ENCODE measurements around the gene CYP24A1. TPM values are rescaled to one million over a fixed set of nuclear protein-coding genes. Genes with fewer than 3 reads are reported as not detected.

The CYP24A1 gene
- total RNA-seq, 2 experiments from 2014 or later, result 0.40 to 0.58 TPM

DNA sequence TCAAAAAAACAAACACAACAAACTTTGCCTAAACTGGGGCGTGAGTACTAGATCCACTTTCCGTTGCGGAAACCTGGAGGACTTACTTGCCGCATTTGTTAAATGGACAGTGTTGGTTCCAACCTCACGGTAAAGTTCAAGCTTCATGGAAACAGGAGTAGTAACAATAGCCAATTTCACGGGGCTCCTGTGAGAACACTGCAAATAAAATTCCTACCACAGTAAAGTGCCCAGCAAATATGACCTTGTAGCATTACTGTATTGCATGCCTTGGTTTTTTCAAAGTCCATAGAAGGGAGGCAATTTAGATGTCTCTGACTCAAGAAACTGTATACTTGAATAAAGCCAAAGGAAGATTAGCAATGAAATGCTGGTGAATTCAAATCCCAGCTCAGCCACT lies 3.6 kb upstream of the CYP24A1 start:
- Mint-ChIP-seq H3K4me1 (peaks cover 12% of the 10 kb centered on the region), H3K36me3 (no peaks in the 10 kb centered on the region), H3K27ac (no peak overlapping the region), H3K9me3 (no peaks in the 10 kb centered on the region), H3K4me3 (no peak overlapping the region), H3K27me3 (peaks cover 61% of the 10 kb centered on the region)
- DNase-seq (no peak), ATAC-seq (ENCODE audit: low read depth) (no peak)
- POLR2A ChIA-PET, result no interaction called here

DNA sequence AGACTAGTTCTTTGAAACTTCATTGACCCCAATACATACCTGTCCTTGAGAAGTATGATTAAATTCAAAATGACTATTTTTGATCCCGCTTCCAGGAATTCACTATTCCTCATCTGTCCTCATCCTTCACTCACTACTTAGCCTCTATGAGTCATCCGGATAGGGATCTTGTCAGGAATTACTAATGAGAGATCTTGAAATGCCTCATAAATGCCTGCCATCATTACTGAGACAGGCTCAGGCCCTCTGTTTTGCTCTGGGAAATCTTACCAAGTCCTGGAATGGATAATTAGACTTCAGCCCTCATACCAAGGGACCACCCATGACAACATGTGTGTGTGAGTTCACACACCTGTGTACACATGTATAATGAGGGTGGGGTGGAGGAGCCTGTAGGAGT lies 2.8 kb upstream of the CYP24A1 start:
- no peak overlapping the region for H3K4me3 Mint-ChIP-seq
- no peaks in the 10 kb centered on the region for H3K36me3 Mint-ChIP-seq
- POLR2A ChIA-PET, result no interaction called here
- H3K27ac Mint-ChIP-seq, result no peak overlapping the region
- DNase-seq, result no peak
- ATAC-seq (ENCODE audit: low read depth), result no peak
- no peaks in the 10 kb centered on the region for H3K9me3 Mint-ChIP-seq
- H3K27me3 Mint-ChIP-seq, result peaks cover 69% of the 10 kb centered on the region
- H3K4me1 Mint-ChIP-seq, result peaks cover 12% of the 10 kb centered on the region

DNA sequence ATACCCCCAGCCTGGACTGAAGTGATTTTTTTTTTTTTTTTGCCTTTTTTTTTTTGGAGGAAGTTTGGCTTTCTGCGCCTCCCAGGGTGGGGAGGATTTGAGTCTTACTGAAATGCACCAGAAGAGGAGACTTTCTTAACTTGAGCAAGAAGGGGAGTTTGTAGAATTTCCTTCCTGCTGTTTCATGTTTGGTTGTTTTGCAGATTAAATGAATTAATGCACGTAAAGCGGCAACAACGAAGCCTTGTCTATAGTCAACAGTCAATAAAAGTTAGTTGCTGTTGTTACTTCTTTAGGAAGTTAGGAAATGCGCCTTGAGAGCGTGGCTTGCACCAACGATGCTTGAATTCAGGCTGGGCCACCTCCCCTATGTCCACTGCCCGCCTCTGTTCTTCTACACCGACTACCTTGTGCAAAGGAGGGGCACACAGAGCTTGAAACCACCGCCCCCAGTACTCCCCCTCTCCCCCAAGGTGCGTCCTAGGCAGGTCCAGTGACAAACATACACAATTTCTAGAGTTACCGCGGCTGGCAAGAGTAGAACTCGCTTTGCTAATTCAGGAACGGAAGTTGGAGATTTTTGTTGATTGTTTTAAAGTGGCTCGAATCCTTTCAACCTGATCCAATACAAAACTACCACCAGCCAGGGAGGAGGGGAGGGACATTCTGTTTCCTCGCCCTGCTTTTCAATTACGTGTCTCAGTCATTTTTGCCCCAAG lies 830 bp upstream of the CYP24A1 start:
- Mint-ChIP-seq H3K4me3 (peak overlapping the region; percentile 55), H3K36me3 (no peaks in the 10 kb centered on the region), H3K9me3 (no peaks in the 10 kb centered on the region), H3K27me3 (peaks cover 78% of the 10 kb centered on the region), H3K27ac (no peak overlapping the region), H3K4me1 (peaks cover 12% of the 10 kb centered on the region)
- DNase-seq (no peak), ATAC-seq (ENCODE audit: low read depth) (no peak)
- POLR2A ChIA-PET, result no interaction called here

DNA sequence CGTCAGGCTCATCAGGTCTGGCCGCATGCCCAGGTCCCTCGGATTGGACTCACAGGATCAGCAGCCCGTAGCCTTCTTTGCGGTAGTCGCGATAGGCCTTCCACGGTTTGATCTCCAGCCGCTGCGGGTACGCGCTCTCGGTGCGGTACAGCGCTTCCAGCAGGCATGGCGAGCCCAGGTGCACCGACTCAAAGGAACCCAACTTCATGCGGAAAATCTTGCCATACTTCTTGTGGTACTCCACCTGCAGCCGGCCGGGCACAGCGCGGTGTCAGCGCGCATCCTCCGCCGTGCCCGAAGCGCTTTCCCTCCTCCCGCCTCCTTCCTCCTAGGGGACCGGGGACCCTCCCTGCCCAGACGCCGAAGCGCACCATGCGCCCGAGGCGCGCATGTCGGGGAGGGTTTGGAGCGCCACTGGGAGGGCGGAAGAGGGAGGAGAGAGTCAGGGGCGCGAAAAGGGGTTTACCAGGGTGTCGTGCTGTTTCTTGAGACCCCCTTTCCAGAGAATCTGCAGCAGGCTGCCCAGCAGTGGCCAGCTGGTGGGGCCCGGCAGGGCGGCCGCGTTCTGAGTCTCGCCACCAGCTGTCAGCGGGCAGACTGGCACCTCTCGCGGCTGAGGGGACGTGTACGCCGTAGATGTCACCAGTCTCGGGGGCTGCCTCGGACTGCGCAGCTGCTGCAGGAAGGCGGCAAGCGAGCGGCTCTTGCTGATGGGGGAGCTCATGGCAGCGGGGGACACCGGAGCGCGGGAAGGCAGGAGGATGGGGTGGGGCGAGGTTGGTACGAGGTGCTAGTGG lies 732 bp downstream of the CYP24A1 start:
- DNase-seq, result peak; percentile 36
- no peaks in the 10 kb centered on the region for H3K36me3 Mint-ChIP-seq
- H3K9me3 Mint-ChIP-seq, result no peaks in the 10 kb centered on the region
- H3K27me3 Mint-ChIP-seq, result peaks cover 87% of the 10 kb centered on the region
- POLR2A ChIA-PET, result no interaction called here
- no peak overlapping the region for H3K27ac Mint-ChIP-seq
- peaks cover 14% of the 10 kb centered on the region for H3K4me1 Mint-ChIP-seq
- peak overlapping the region; percentile 50 for H3K4me3 Mint-ChIP-seq
- no peak for ATAC-seq (ENCODE audit: low read depth)

DNA sequence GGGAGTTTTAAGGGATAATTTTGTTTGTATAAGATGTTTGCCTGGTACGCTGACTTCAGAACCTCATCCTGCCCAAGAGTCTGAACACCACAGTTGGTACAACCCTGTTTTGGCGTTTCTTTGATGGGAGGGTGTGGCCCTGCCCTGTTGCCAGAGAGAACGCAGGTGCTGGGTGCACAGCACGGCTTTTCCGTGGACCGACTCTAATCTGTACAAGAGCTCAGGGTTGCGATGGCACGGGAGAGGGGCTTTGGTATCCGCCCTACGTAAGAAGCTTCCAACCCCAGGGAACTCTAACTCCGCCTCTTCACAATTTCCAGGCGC lies 1.3 kb downstream of the CYP24A1 start:
- Mint-ChIP-seq H3K9me3 (no peaks in the 10 kb centered on the region), H3K27me3 (peaks cover 85% of the 10 kb centered on the region), H3K4me3 (no peak overlapping the region), H3K27ac (no peak overlapping the region), H3K36me3 (no peaks in the 10 kb centered on the region), H3K4me1 (peaks cover 14% of the 10 kb centered on the region)
- ATAC-seq (ENCODE audit: low read depth) (no peak), DNase-seq (no peak)
- POLR2A ChIA-PET, result no interaction called here

DNA sequence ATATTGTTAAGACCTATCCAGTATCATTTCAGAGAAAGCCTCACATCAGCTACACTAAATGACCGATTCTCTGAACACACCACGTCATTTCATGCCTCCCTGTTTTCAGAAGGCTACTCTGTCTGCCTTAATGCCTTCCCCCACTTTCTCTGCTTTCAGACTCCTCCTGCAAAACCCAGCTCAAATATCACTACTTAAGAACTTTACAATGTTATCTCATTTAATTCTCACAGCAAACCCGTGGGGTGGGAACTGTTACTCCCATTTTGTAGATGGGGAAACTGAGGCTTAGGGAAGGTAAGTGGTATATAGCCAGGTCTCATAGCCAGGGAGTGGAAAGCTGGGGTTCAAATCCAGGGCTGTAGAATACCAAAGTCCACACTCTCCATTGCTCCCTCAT lies 2.8 kb downstream of the CYP24A1 start:
- ATAC-seq (ENCODE audit: low read depth), result no peak
- no peaks in the 10 kb centered on the region for H3K9me3 Mint-ChIP-seq
- peaks cover 14% of the 10 kb centered on the region for H3K4me1 Mint-ChIP-seq
- no peaks in the 10 kb centered on the region for H3K36me3 Mint-ChIP-seq
- POLR2A ChIA-PET, result no interaction called here
- no peak overlapping the region for H3K4me3 Mint-ChIP-seq
- H3K27me3 Mint-ChIP-seq, result peaks cover 76% of the 10 kb centered on the region
- H3K27ac Mint-ChIP-seq, result no peak overlapping the region
- no peak for DNase-seq

DNA sequence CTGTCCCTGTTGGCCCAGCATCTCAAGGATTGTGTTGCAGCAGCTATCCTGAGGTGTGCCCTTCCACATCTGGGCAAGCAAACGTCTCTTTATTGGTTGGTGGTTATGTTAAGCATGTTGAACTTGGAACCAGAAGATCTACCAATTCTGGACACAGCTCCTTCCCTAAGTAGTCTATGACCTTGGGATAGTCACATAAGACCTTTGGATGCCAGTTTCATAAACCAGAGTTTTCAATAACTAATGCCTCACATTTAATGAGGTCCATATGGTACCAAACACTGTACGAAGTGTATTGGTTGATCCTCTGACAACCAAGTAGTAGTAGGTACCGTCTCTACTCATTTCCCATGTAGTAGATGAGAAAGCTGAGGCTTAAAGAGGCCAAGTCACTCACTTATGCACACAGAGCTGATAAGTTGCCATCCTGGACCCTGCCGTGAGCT lies 3.7 kb downstream of the CYP24A1 start:
- ATAC-seq (ENCODE audit: low read depth) (no peak), DNase-seq (no peak)
- H3K4me3 Mint-ChIP-seq, result no peak overlapping the region
- peaks cover 14% of the 10 kb centered on the region for H3K4me1 Mint-ChIP-seq
- POLR2A ChIA-PET, result no interaction called here
- no peak overlapping the region for H3K27ac Mint-ChIP-seq
- H3K27me3 Mint-ChIP-seq, result peaks cover 68% of the 10 kb centered on the region
- H3K36me3 Mint-ChIP-seq, result no peaks in the 10 kb centered on the region
- no peaks in the 10 kb centered on the region for H3K9me3 Mint-ChIP-seq

DNA sequence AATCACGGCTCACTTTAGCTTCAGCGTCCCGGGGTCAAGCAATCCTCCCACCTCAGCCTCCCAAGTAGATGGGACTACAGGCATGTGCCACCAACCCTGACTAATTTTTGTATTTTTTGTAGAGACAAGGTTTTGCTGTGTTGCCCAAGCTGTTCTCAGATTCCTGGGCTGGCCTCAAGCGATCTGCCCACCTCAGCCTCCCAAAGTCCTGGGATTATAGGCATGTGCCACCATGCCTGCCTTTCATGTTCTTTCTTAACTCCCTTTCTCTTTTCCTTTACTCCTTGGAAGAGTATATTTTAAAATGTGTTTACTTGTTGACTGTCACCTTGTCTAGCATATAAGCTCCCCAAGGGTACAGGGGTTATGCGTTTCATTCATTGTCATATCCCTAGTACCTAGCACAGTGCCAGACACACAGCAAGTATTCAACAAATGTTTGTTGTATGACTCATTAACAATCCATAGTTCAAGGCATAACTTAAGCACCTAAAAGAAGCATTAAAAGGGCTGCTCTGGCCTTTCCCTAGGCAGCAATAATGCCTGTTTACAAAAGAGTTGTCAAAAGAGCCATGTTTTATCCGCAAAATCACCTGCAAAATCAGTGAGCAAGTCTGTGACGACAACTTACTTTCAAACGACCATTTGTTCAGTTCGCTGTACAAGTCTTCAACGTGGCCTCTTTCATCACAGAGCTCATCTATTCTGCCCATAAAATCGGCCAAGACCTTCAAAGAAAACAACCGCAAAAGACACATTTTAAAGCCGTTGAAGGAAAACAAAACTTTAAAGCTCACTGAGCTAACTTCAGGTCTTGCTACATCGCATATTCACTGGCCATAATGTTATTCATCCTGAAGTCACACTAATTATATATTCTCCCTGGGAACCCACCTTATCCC lies 4.6 kb downstream of the CYP24A1 start:
- POLR2A ChIA-PET, result no interaction called here

DNA sequence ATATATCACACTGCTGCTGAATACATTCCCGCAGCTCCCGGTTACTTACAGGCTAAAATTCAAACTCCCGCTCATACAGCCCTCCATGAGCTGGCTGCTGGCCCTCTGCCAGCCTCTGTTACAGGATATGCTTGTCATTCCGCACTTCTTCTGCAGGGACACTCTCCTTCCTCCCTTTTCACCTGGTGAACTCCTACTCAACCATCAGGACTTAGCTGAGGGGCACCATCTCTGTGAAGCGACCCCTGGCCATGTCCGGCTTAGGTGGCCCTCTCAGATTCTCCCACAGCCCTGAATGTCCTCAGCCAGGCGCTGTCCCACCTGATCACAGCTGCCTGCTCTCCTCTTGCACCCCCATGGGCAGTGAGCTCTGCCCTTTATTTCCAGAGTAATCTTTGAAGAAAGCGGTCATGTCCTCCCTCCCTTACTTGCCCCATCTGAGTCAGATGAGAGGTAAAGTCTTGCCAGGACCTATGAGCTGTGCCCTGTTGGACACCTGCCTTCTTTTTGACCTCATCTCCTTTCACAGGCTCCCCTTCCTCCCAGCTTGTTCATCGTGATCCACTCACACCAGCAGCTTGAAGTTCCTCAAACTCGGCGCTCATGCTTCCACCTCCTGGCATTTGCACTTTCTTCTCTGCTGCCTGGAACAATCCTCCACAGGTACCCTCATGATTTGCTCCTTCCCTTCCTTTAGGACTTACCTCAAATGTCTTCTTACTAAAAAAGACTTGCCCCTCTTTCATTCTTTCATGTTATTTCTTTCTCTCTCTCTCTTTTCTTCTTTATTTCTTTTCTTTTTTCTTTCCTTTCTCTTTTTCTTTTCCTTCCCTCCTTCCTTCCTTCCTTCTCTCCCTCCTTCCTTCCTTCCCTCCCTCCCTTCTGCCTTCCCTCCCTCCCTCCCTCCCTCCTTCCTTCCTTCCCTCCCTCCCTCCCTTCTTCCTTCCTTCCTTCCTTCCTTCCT lies 5.6 kb downstream of the CYP24A1 start:
- POLR2A ChIA-PET, result no interaction called here
- no peak for DNase-seq
- peaks cover 52% of the 10 kb centered on the region for H3K27me3 Mint-ChIP-seq

More for the DNA sequence above, 4.6 kb downstream of the CYP24A1 start:
- ATAC-seq (ENCODE audit: low read depth) (no peak), DNase-seq (no peak)
- Mint-ChIP-seq H3K4me1 (peaks cover 8% of the 10 kb centered on the region), H3K9me3 (no peaks in the 10 kb centered on the region), H3K36me3 (no peaks in the 10 kb centered on the region), H3K27me3 (peaks cover 60% of the 10 kb centered on the region), H3K27ac (no peak overlapping the region), H3K4me3 (no peak overlapping the region)

DNA sequence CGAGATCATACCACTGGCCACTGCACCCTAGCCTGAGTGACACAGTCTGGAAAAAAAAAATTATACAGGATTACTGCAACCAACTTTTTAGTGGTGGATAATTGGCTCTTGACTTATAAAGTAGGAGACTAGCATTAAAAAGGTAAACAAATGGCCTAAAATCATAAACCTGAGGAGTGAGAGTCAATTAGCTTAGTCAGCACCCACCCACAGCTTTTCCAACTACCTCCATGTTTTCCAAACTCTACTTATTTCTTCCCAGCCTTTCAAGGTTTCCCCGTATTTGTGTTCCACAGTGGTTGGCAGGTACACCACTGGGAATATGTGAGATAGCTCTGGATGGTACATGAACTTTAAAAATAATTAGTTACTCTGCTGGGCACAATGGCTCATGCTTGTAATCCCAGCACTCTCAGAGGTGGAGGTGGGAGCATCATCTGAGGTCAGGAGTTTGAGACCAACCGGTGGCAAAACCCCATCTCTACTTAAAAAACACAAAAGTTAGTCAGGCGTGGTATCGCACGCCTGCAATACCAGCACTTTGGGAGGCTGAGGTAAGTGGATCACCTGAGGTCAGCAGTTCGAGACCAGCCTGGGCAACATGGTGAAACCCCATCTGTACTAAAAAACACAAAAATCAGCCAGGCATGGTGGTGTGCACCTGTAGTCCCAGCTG lies 6.7 kb downstream of the CYP24A1 start:
- Mint-ChIP-seq H3K27me3 (peaks cover 47% of the 10 kb centered on the region), H3K4me1 (peaks cover 2% of the 10 kb centered on the region), H3K4me3 (no peak overlapping the region), H3K27ac (no peak overlapping the region), H3K9me3 (no peaks in the 10 kb centered on the region), H3K36me3 (no peaks in the 10 kb centered on the region)
- POLR2A ChIA-PET, result no interaction called here
- DNase-seq (no peak), ATAC-seq (ENCODE audit: low read depth) (no peak)

More for the DNA sequence above, 5.6 kb downstream of the CYP24A1 start:
- Mint-ChIP-seq H3K4me3 (no peak overlapping the region), H3K4me1 (peaks cover 2% of the 10 kb centered on the region), H3K9me3 (no peaks in the 10 kb centered on the region), H3K27ac (no peak overlapping the region), H3K36me3 (no peaks in the 10 kb centered on the region)
- ATAC-seq (ENCODE audit: low read depth), result no peak

DNA sequence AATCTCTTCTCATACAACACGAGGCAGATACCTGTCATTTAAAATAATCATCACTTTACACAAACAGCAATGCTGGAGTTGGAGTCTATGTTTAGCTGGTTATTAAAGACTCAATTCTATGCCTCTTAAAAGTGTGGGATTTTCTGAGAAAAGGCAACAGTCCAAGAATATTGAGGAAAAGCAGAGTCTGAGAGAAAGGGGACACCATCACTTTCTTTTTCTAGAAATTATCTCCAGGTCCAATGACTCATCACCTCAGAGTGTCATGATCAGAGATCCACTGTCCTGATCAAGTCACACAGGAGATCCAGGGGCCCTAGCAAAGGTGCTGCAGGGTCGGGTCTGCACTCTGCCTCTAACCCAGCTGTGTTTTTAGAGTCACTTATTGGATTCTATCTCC lies 8.0 kb downstream of the CYP24A1 start:
- ATAC-seq (ENCODE audit: low read depth), result no peak
- H3K27me3 Mint-ChIP-seq, result peaks cover 34% of the 10 kb centered on the region
- no peaks in the 10 kb centered on the region for H3K36me3 Mint-ChIP-seq
- no peak overlapping the region for H3K27ac Mint-ChIP-seq
- no peaks in the 10 kb centered on the region for H3K9me3 Mint-ChIP-seq
- DNase-seq, result no peak
- no peak overlapping the region for H3K4me3 Mint-ChIP-seq
- POLR2A ChIA-PET, result no interaction called here
- peaks cover 2% of the 10 kb centered on the region for H3K4me1 Mint-ChIP-seq

DNA sequence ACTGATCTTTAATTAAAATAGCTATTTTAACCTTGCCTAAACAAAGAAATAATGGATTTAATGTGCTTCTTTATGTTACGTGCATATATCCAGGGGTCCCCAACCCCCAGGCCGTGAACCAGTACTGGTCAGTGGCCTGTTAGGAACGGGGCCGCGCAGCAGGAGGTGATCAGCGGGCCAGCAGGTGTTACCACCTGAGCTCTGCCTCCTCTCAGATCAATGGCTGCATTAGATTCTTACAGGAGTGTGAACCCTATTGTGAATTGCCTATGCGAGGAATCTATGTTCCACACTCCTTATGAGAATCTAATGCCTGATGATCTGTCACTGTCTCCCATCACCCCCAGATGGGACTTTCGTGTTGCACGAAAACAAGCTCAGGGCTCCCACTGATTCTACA lies 8.8 kb downstream of the CYP24A1 start:
- ATAC-seq (ENCODE audit: low read depth) (no peak), DNase-seq (no peak)
- peaks cover 2% of the 10 kb centered on the region for H3K4me1 Mint-ChIP-seq
- H3K27ac Mint-ChIP-seq, result no peak overlapping the region
- peaks cover 26% of the 10 kb centered on the region for H3K27me3 Mint-ChIP-seq
- H3K36me3 Mint-ChIP-seq, result no peaks in the 10 kb centered on the region
- H3K4me3 Mint-ChIP-seq, result no peak overlapping the region
- no peaks in the 10 kb centered on the region for H3K9me3 Mint-ChIP-seq
- POLR2A ChIA-PET, result no interaction called here

All from activated naive CD8-positive, alpha-beta T cell treated with anti-CD3 and anti-CD28 coated beads, Interleukin-2, amount 10 ng/mL, durations not matched to agents 7 days and 5 days (primary cell).